ENCODE results near the gene MIER2.

DNA sequence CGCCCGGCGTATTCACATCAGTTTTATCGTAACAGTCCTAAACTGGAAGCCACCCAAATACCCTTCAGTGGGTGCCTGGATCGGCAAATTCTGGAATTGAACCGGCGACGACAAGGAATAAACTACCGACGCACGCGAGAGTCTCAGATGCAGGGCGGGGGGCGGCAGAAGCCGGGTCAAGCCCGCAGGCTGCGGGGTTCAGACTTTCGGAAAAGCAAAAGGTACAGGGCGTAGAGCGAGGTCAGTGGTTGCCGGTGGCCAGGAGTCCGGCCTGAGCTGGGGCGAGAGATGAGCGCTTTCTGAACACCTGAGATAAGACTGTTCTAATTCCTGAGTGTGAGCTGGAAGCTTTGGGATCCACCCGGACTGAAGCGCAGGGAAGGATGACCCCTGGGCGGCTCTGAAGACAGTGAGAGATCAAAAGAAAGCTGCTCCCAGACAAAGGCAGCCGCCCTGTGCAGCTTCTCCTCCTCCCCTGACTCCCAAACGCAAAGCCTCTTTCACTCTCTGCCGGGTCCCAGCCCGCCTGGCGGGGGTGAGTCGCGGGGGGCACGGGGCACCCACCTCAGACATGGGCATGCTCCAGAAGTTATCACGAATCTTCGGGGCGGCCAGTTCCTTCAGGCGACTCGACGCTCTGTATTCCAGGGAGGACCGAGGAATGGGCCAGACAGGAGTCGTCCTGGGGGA is 26.2 kb upstream of the MIER2 start:
- no peak for TF ChIP-seq CTCF (IDR thresholded peaks at IDR 0.05; ENCODE audit: borderline replicate concordance, extremely low read depth, low read length, poor library complexity, severe bottlenecking)
- no peak for TF ChIP-seq EZH2 (IDR thresholded peaks at IDR 0.05; ENCODE audit: borderline replicate concordance, low read depth, low read length, severe bottlenecking)
